K562 (cell line): ENCODE measurements around the gene PTTG1IP. TPM values are rescaled to one million over a fixed set of nuclear protein-coding genes. Genes with fewer than 3 reads are reported as not detected.

ENCODE experiments used
- ASH1L ChIP-seq: fragments of 450-650 bp; IDR thresholded peaks from 2 replicates; pipeline ENCODE4 v1.6.1; 2018; ENCODE audit warnings: borderline replicate concordance, mild to moderate bottlenecking, low read depth; ENCODE audit not compliant: partially characterized antibody
- BRD4 ChIP-seq: fragments of 200-600 bp; sonication (generic); IDR thresholded peaks from 2 replicates; pipeline ENCODE4 v1.6.1; 2017; ENCODE audit warnings: inconsistent platforms
- CHD1 ChIP-seq: fragments of 200-600 bp; sonication (generic); IDR thresholded peaks from one replicate; pipeline ENCODE4 v1.6.1; 2012; ENCODE audit warnings: mild to moderate bottlenecking, moderate library complexity, low read length, inconsistent platforms
- CREB1 ChIP-seq, 2 experiments: sonication (generic) in 1 of 2; formaldehyde crosslinking in 1 of 2; IDR thresholded peaks; 2 replicates each; pipeline versions ENCODE4 v1.6.1 to v1.8.0; 2012 to 2022; ENCODE audit warnings: inconsistent platforms in 1 of 2, mild to moderate bottlenecking in 1 of 2, missing genetic modification reagents in 1 of 2, moderate library complexity in 1 of 2
- ELF2 ChIP-seq: fragments of 250-450 bp; sonication (Bioruptor Pico); IDR thresholded peaks from 2 replicates; pipeline ENCODE4 v1.5.0; 2021; ENCODE audit warnings: mild to moderate bottlenecking
- HDAC8 ChIP-seq: fragments of 450-650 bp; IDR thresholded peaks from 2 replicates; pipeline ENCODE4 v1.6.1; 2016; ENCODE audit warnings: mild to moderate bottlenecking, missing genetic modification characterization, moderate library complexity, missing compliant biosample characterization
- HMGN3 ChIP-seq: IDR thresholded peaks from 2 replicates; pipeline ENCODE4 v1.6.1; 2011; ENCODE audit warnings: borderline replicate concordance, low read depth, mild to moderate bottlenecking, mixed read lengths, low read length; ENCODE audit not compliant: insufficient read length; ENCODE audit errors: extremely low read depth
- MCM5 ChIP-seq: fragments of 450-650 bp; IDR thresholded peaks from 2 replicates; pipeline ENCODE4 v1.6.1; 2016; ENCODE audit warnings: low read depth
- MYBL2 ChIP-seq, 2 experiments: fragments of 450-650 bp in 1 of 2; sonication (generic) in 1 of 2; formaldehyde crosslinking in 1 of 2; IDR thresholded peaks; 2 replicates each; pipeline versions ENCODE4 v1.6.1 to v1.8.1; 2017 to 2022; ENCODE audit warnings: borderline replicate concordance in 1 of 2, inconsistent platforms in 1 of 2, low read depth in 1 of 2, mild to moderate bottlenecking in 1 of 2, missing genetic modification reagents in 1 of 2, moderate library complexity in 1 of 2
- NEUROD1 ChIP-seq: fragments of 150-350 bp; IDR thresholded peaks from 2 replicates; pipeline ENCODE4 v1.6.1; 2014; ENCODE audit warnings: borderline replicate concordance, low read length, low read depth; ENCODE audit not compliant: partially characterized antibody
- NFYB ChIP-seq: IDR thresholded peaks from 2 replicates; pipeline ENCODE4 v1.6.1; 2011; ENCODE audit warnings: mild to moderate bottlenecking, moderate library complexity; ENCODE audit not compliant: insufficient read length; ENCODE audit errors: extremely low read depth
- NR1H2 ChIP-seq: sonication (generic); formaldehyde crosslinking; IDR thresholded peaks from 2 replicates; pipeline ENCODE4 v1.4.0; 2020; ENCODE audit warnings: mild to moderate bottlenecking, missing genetic modification reagents
- NR2C1 ChIP-seq, 2 experiments: fragments of 450-650 bp; IDR thresholded peaks; 2 replicates each; pipeline ENCODE4 v1.6.1; 2017; ENCODE audit warnings: mild to moderate bottlenecking in 2 of 2, antibody characterized with exemption in 1 of 2, inconsistent platforms in 1 of 2, missing compliant biosample characterization in 1 of 2, missing genetic modification characterization in 1 of 2
- RBFOX2 ChIP-seq: fragments of 200-400 bp; formaldehyde crosslinking; IDR thresholded peaks from 2 replicates; pipeline ENCODE4 v1.6.1; 2017; ENCODE audit warnings: low read depth, mild to moderate bottlenecking, low read length, moderate library complexity
- TARDBP ChIP-seq: fragments of 450-650 bp; IDR thresholded peaks from 2 replicates; pipeline ENCODE4 v1.6.1; 2016
- VEZF1 ChIP-seq: fragments of 200-800 bp; sonication (Bioruptor generic); IDR thresholded peaks from 2 replicates; pipeline ENCODE4 v1.6.1; 2017; ENCODE audit warnings: missing genetic modification characterization, missing compliant biosample characterization
- ZNF134 ChIP-seq: fragments of 250-450 bp; sonication (Bioruptor Pico); conservative IDR thresholded peaks from 2 replicates; pipeline ENCODE4 v1.4.0; 2020
- ZNF324 ChIP-seq: fragments of 250-450 bp; sonication (Bioruptor Pico); IDR thresholded peaks from 2 replicates; pipeline ENCODE4 v1.4.0; 2020; ENCODE audit warnings: mild to moderate bottlenecking
- ZNF41 ChIP-seq: fragments of 250-450 bp; sonication (Bioruptor Pico); conservative IDR thresholded peaks from 2 replicates; pipeline ENCODE4 v1.4.0; 2020; ENCODE audit warnings: mild to moderate bottlenecking
- ZNF668 ChIP-seq: fragments of 250-450 bp; sonication (Bioruptor Pico); IDR thresholded peaks from 2 replicates; pipeline ENCODE4 v1.8.0; 2022; ENCODE audit warnings: mild to moderate bottlenecking, inconsistent platforms
- ZNF75A ChIP-seq: fragments of 450-650 bp; formaldehyde crosslinking; IDR thresholded peaks from 2 replicates; pipeline ENCODE4 v1.4.0; 2020; ENCODE audit warnings: mild to moderate bottlenecking
- polyA plus RNA-seq, 8 experiments: library from polyadenylated mRNA; depleted of rRNA in 4 of 8; stranded (reverse) in 5 of 8; unstranded in 3 of 8; fragments of >200 nt; fragmentation: Nextera tagmentation in 2 of 8; fragmentation: Illumina TruSeq in 1 of 8; extraction: Ambion mirVana in 2 of 8; extraction: Trizol in 1 of 8; gene quantifications; 2 replicates each; pipeline versions ENCODE4 v1.2.1 to v1.2.3, GENCODE V29; 2011 to 2014; ENCODE audit warnings: inconsistent platforms in 1 of 8, missing spikeins in 1 of 8
- total RNA-seq, 7 experiments: library from RNA; depleted of rRNA in 6 of 7; stranded (reverse); fragments of >200 nt in 6 of 7; fragmentation: Illumina TruSeq in 2 of 7; extraction: Trizol in 2 of 7; gene quantifications; 2 replicates each; pipeline versions ENCODE4 v1.2.1 to v1.2.3, GENCODE V29; 2011 to 2021; ENCODE audit warnings: low replicate concordance in 1 of 7
- TF ChIP-seq, protein P1 (sequence below): sonication (generic); formaldehyde crosslinking; IDR thresholded peaks from 2 replicates; pipeline ENCODE4 v1.8.1; 2022; ENCODE audit warnings: missing genetic modification reagents
- TF ChIP-seq, protein P2 (sequence below): fragments of 250-450 bp; sonication (Bioruptor Pico); IDR thresholded peaks from 2 replicates; pipeline ENCODE4 v1.9.0; 2021; ENCODE audit warnings: mild to moderate bottlenecking, inconsistent platforms

The PTTG1IP gene
- total and polyA plus RNA-seq, 9 of the 15 experiments (the other 6 are each of a cell fraction or from before 2014, with no cell fraction given) = 5.0 to 99.3 (median 82.4) TPM

- TF ChIP-seq NR2C1 (IDR thresholded peaks at IDR 0.05) = peak; percentile 59; the same call in 1 of the 2 replicates
- peak; percentile 77 for TF ChIP-seq NR2C1 (tag; IDR thresholded peaks at IDR 0.05)
- TF ChIP-seq BRD4 = no peak
- TF ChIP-seq ZNF134 (CRISPR knock-in tag) = peak; percentile 17; the same call in 1 of the 2 replicates
- TF ChIP-seq, protein P1, sequence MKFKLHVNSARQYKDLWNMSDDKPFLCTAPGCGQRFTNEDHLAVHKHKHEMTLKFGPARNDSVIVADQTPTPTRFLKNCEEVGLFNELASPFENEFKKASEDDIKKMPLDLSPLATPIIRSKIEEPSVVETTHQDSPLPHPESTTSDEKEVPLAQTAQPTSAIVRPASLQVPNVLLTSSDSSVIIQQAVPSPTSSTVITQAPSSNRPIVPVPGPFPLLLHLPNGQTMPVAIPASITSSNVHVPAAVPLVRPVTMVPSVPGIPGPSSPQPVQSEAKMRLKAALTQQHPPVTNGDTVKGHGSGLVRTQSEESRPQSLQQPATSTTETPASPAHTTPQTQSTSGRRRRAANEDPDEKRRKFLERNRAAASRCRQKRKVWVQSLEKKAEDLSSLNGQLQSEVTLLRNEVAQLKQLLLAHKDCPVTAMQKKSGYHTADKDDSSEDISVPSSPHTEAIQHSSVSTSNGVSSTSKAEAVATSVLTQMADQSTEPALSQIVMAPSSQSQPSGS (CRISPR knock-in tag) = no peak
- peak; percentile 83 for TF ChIP-seq NEUROD1
- no peak for TF ChIP-seq NFYB
- no peak for TF ChIP-seq ELF2 (CRISPR knock-in tag)
- no peak for TF ChIP-seq MCM5
- TF ChIP-seq CREB1 (IDR thresholded peaks at IDR 0.05) = peak; percentile 71
- TF ChIP-seq CREB1 (CRISPR knock-in tag; IDR thresholded peaks at IDR 0.05) = no peak
- TF ChIP-seq VEZF1 (CRISPR knock-in tag) = peak; percentile 84
- no peak for TF ChIP-seq ZNF41 (CRISPR knock-in tag)
- TF ChIP-seq ZNF324 = no peak
- peak; percentile 92 for TF ChIP-seq NR1H2 (CRISPR knock-in tag)
- peak; percentile 74; the same call in 1 of the 2 replicates for TF ChIP-seq ZNF668 (CRISPR knock-in tag)
- TF ChIP-seq TARDBP = peak; percentile 94
- TF ChIP-seq, protein P2, sequence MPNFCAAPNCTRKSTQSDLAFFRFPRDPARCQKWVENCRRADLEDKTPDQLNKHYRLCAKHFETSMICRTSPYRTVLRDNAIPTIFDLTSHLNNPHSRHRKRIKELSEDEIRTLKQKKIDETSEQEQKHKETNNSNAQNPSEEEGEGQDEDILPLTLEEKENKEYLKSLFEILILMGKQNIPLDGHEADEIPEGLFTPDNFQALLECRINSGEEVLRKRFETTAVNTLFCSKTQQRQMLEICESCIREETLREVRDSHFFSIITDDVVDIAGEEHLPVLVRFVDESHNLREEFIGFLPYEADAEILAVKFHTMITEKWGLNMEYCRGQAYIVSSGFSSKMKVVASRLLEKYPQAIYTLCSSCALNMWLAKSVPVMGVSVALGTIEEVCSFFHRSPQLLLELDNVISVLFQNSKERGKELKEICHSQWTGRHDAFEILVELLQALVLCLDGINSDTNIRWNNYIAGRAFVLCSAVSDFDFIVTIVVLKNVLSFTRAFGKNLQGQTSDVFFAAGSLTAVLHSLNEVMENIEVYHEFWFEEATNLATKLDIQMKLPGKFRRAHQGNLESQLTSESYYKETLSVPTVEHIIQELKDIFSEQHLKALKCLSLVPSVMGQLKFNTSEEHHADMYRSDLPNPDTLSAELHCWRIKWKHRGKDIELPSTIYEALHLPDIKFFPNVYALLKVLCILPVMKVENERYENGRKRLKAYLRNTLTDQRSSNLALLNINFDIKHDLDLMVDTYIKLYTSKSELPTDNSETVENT (CRISPR knock-in tag) = no peak
- TF ChIP-seq CHD1 = no peak
- peak; percentile 62 for TF ChIP-seq HDAC8 (tag)
- peak; percentile 92 for TF ChIP-seq HMGN3
- TF ChIP-seq ZNF75A (CRISPR knock-in tag) = no peak
- TF ChIP-seq ASH1L = no peak
- peak; percentile 47 for TF ChIP-seq RBFOX2
- TF ChIP-seq MYBL2 (IDR thresholded peaks at IDR 0.05; ENCODE audit: low read depth) = no peak
- TF ChIP-seq MYBL2 (CRISPR knock-in tag; IDR thresholded peaks at IDR 0.05; ENCODE audit: borderline replicate concordance) = no peak
Measured at GRCh38 chr21:44854664-44855446, 18.6 kb downstream of the PTTG1IP start (continued).
